ENCODE data around the gene RCOR2. TPM values are rescaled to one million over a fixed set of nuclear protein-coding genes. Genes with fewer than 3 reads are reported as not detected.

Gene RCOR2
- total and polyA plus RNA-seq, 8 donors = 0.35 to 1.6 (median 0.92) TPM; not detected in 3

GRCh38 chr11:63862923-63863322 is 54.0 kb downstream of the RCOR2 start:
- peak in 2 of 3 donors; percentile 35 to 71 for TF ChIP-seq POLR2AphosphoS5 (IDR thresholded peaks at IDR 0.05)
- TF ChIP-seq CTCF (IDR thresholded peaks at IDR 0.05) = no peak
- TF ChIP-seq POLR2A (IDR thresholded peaks at IDR 0.05) = no peak
- no peak for TF ChIP-seq EP300 (IDR thresholded peaks at IDR 0.05)
- no peaks in the 10 kb centered on the region for H3K27me3 ChIP-seq
- H3K27ac ChIP-seq = peak overlapping the region; percentile 28 to 69 (median 61)
- H3K36me3 ChIP-seq = peaks cover 0 to 17% (median 14%) of the 10 kb centered on the region in 4 donors
- intact Hi-C loops (cut with DNase I; ENCODE audit: low total_unique reads) = no loop called here
- no peaks in the 10 kb centered on the region for H3K9me3 ChIP-seq
- no peak overlapping the region for H3K4me3 ChIP-seq
- peaks cover 39 to 79% (median 69%) of the 10 kb centered on the region in 4 donors for H3K4me1 ChIP-seq
- peak; percentile 64 to 84 for DNase-seq
- 10 to 26% (median 19%) methylated on average over 4 of the region's 4 CpGs for WGBS, 5 donors

Small RNAs within 50 kb of the gene (small RNA-seq; reads per million reads assigned to genes)
- 0 reads per million in 4 donors for gene RNU6-1306P

Other genes starting within 250 kb of the RCOR2 start
- gene ATL3, start 245.8 kb downstream of the RCOR2 start, total RNA-seq = 10 to 100 TPM; 10.1 to 99.3 (median 53.5) TPM
- 10 to 100 TPM in 1 of 3 donors, 1 to 10 TPM in 2; 5.7 to 17.7 (median 8.0) TPM for gene ATL3, start 245.8 kb downstream of the RCOR2 start, polyA plus RNA-seq
- gene RTN3, start 235.7 kb downstream of the RCOR2 start, total RNA-seq = 10 to 100 TPM; 22.2 to 83.8 (median 28.6) TPM
- 10 to 100 TPM; 26.6 to 61.0 (median 32.0) TPM for gene RTN3, start 235.7 kb downstream of the RCOR2 start, polyA plus RNA-seq
- 10 to 100 TPM in 2 of 5 donors, 1 to 10 TPM in 3; 1.8 to 16.8 (median 8.8) TPM for gene ZFTA, start 148.4 kb downstream of the RCOR2 start, total RNA-seq
- 1 to 10 TPM; 4.4 to 6.9 (median 4.8) TPM for gene ZFTA, start 148.4 kb downstream of the RCOR2 start, polyA plus RNA-seq
- 10 to 100 TPM in 1 of 5 donors, 1 to 10 TPM in 3, under 1 TPM in 1; 0.45 to 13.6 (median 5.7) TPM for gene SPINDOC, start 103.7 kb downstream of the RCOR2 start, total RNA-seq
- gene SPINDOC, start 103.7 kb downstream of the RCOR2 start, polyA plus RNA-seq = 10 to 100 TPM in 1 of 3 donors, 1 to 10 TPM in 2; 4.6 to 12.1 (median 5.8) TPM
- 100 to 1,000 TPM in 1 of 5 donors, 10 to 100 TPM in 4; 13.8 to 128 (median 34.8) TPM for gene MARK2, start 78.1 kb downstream of the RCOR2 start, total RNA-seq
- 10 to 100 TPM in 2 of 3 donors, 1 to 10 TPM in 1; 8.8 to 18.2 (median 13.9) TPM for gene MARK2, start 78.1 kb downstream of the RCOR2 start, polyA plus RNA-seq
- gene NAA40, start 21.8 kb upstream of the RCOR2 start, total RNA-seq = 10 to 100 TPM in 3 of 5 donors, 1 to 10 TPM in 2; 4.3 to 71.4 (median 14.9) TPM
- gene NAA40, start 21.8 kb upstream of the RCOR2 start, polyA plus RNA-seq = 1 to 10 TPM; 4.9 to 8.0 (median 5.8) TPM
- gene COX8A, start 57.5 kb upstream of the RCOR2 start, total RNA-seq = 1,000 to 10,000 TPM in 1 of 5 donors, 100 to 1,000 TPM in 4; 107 to 1,004 (median 523) TPM
- gene COX8A, start 57.5 kb upstream of the RCOR2 start, polyA plus RNA-seq = 1,000 to 10,000 TPM in 2 of 3 donors, 100 to 1,000 TPM in 1; 910 to 1,045 (median 1,001) TPM
- 100 to 1,000 TPM in 1 of 5 donors, 10 to 100 TPM in 4; 33.6 to 161 (median 40.3) TPM for gene OTUB1, start 69.3 kb upstream of the RCOR2 start, total RNA-seq
- gene OTUB1, start 69.3 kb upstream of the RCOR2 start, polyA plus RNA-seq = 10 to 100 TPM; 62.3 to 74.2 (median 64.8) TPM
- gene FLRT1, start 118.8 kb upstream of the RCOR2 start, total RNA-seq = 1 to 10 TPM in 1 of 5 donors, under 1 TPM in 1, not detected in 3; 0.73 to 1.3 TPM
- gene FLRT1, start 118.8 kb upstream of the RCOR2 start, polyA plus RNA-seq = under 1 TPM in 2 of 3 donors, not detected in 1; 0.12 to 0.28 TPM
- gene MACROD1, start 248.9 kb upstream of the RCOR2 start, total RNA-seq = 10 to 100 TPM; 18.0 to 52.1 (median 41.2) TPM
- 100 to 1,000 TPM in 2 of 3 donors, 10 to 100 TPM in 1; 59.1 to 283 (median 156) TPM for gene MACROD1, start 248.9 kb upstream of the RCOR2 start, polyA plus RNA-seq